ENCODE results near the gene CDH4.

Gene CDH4

GRCh38 chr20:61356196-61356595 is 104.1 kb downstream of the CDH4 start:
- DNase-seq (ENCODE audit: low read depth) = no peak

- no peak for DNase-seq (ENCODE audit: low read depth)
Observed at GRCh38 chr20:61357119-61357518, 105.1 kb downstream of the CDH4 start.

GRCh38 chr20:61359254-61359653 is 107.2 kb downstream of the CDH4 start:
- DNase-seq (ENCODE audit: low read depth) = no peak

- no peak for DNase-seq (ENCODE audit: low read depth)
Observed at GRCh38 chr20:61360296-61360695, 108.2 kb downstream of the CDH4 start.

GRCh38 chr20:61360940-61361339 is 108.9 kb downstream of the CDH4 start:
- no peak for DNase-seq (ENCODE audit: low read depth)

GRCh38 chr20:61361501-61361900 is 109.4 kb downstream of the CDH4 start:
- no peak for DNase-seq (ENCODE audit: low read depth)

GRCh38 chr20:61364147-61364546 is 112.1 kb downstream of the CDH4 start:
- DNase-seq (ENCODE audit: low read depth) = no peak

GRCh38 chr20:61366914-61367313 is 114.9 kb downstream of the CDH4 start:
- no peak for DNase-seq (ENCODE audit: low read depth)

GRCh38 chr20:61369731-61370520 is 117.9 kb downstream of the CDH4 start:
- DNase-seq (ENCODE audit: low read depth) = no peak

- no peak for DNase-seq (ENCODE audit: low read depth)
Observed at GRCh38 chr20:61370841-61371303, 118.8 kb downstream of the CDH4 start.

- DNase-seq (ENCODE audit: low read depth) = no peak
Observed at GRCh38 chr20:61371501-61372136, 119.6 kb downstream of the CDH4 start.

GRCh38 chr20:61372137-61373054 is 120.3 kb downstream of the CDH4 start:
- no peak for DNase-seq (ENCODE audit: low read depth)

GRCh38 chr20:61373055-61373399 is 121.0 kb downstream of the CDH4 start:
- DNase-seq (ENCODE audit: low read depth) = no peak

GRCh38 chr20:61373956-61374545 is 122.0 kb downstream of the CDH4 start:
- no peak for DNase-seq (ENCODE audit: low read depth)

GRCh38 chr20:61376541-61377240 is 124.6 kb downstream of the CDH4 start:
- DNase-seq (ENCODE audit: low read depth) = no peak

GRCh38 chr20:61378694-61379355 is 126.8 kb downstream of the CDH4 start:
- DNase-seq (ENCODE audit: low read depth) = no peak

- no peak for DNase-seq (ENCODE audit: low read depth)
Observed at GRCh38 chr20:61379898-61380544, 128.0 kb downstream of the CDH4 start.

- no peak for DNase-seq (ENCODE audit: low read depth)
Observed at GRCh38 chr20:61380545-61380915, 128.5 kb downstream of the CDH4 start.

- DNase-seq (ENCODE audit: low read depth) = no peak
Observed at GRCh38 chr20:61382194-61382593, 130.1 kb downstream of the CDH4 start.

GRCh38 chr20:61385296-61385695 is 133.2 kb downstream of the CDH4 start:
- DNase-seq (ENCODE audit: low read depth) = no peak

- DNase-seq (ENCODE audit: low read depth) = no peak
Observed at GRCh38 chr20:61385731-61386130, 133.7 kb downstream of the CDH4 start.
